ENCODE measurements around the gene PIH1D1. TPM values are rescaled to one million over a fixed set of nuclear protein-coding genes. Genes with fewer than 3 reads are reported as not detected.
A peak's percentile ranks its signal among the peaks of the same experiment; 100 is the strongest.

PIH1D1 gene
- total RNA-seq, 2 donors from 2014 or later = 128 to 132 TPM

- Mint-ChIP-seq H3K9me3 (no peaks in the 10 kb centered on the region), H3K27me3 (ENCODE audit: low read depth) (peaks cover 41% of the 10 kb centered on the region), H3K4me1 (ENCODE audit: low read depth) (peaks cover 32% of the 10 kb centered on the region), H3K27ac (peak overlapping the region; percentile 58), H3K36me3 (ENCODE audit: insufficient read depth in 2 of 2) (peaks cover 3 to 10% of the 10 kb centered on the region in 2 donors), H3K4me3 (peak overlapping the region; percentile 78 to 87)
- peak; percentile 85 to 86 for ATAC-seq (replicated peaks in 1 of 2)
- DNase-seq = peak; percentile 95 to 96
Observed at GRCh38 chr19:49443366-49444099, 8.1 kb downstream of the PIH1D1 start.

DNA sequence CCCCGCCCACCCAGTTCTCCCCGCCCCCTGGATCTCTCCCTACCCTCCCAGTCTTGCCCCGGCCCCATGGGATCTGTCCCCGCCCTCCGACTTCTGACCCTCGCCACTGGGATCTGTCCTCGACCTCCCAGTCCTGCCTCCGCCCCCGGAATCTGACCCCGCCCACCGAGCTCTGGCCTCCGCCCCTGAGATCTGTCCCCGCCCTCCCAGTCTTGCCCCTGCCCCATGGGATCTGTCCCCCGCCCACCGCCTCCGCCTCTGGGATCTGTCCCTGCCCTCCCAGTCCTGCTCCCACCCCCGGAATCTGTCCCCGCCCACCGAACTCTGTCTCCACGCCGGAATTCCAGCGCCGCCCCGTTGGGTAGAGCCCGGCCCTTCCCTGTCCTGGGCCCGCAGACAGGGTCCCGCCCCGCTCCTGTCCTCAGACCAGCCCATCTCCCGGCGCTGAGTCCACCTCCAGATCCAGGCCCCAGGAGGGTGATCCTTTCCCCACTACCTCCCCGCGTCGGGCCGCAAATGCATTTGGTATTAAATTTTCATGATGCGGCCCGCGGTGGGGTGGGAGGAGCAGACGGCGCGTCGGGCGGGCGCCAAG is 8.7 kb downstream of the PIH1D1 start:
- peak; percentile 43 to 47 for ATAC-seq (replicated peaks in 1 of 2)
- Mint-ChIP-seq H3K27ac (no peak overlapping the region), H3K27me3 (ENCODE audit: low read depth) (peaks cover 48% of the 10 kb centered on the region), H3K36me3 (ENCODE audit: insufficient read depth in 2 of 2) (peaks cover 3 to 5% of the 10 kb centered on the region in 2 donors), H3K9me3 (no peaks in the 10 kb centered on the region), H3K4me1 (ENCODE audit: low read depth) (peaks cover 32% of the 10 kb centered on the region), H3K4me3 (peak overlapping the region; percentile 78 to 87)
- peak; percentile 81 to 87 for DNase-seq

- H3K27ac Mint-ChIP-seq = no peak overlapping the region
- H3K27me3 Mint-ChIP-seq (ENCODE audit: low read depth) = peaks cover 53% of the 10 kb centered on the region
- ATAC-seq (replicated peaks in 1 of 2) = no peak
- H3K9me3 Mint-ChIP-seq = no peaks in the 10 kb centered on the region
- peak in 1 of 2 donors; percentile 49 for DNase-seq
- H3K4me3 Mint-ChIP-seq = peak overlapping the region; percentile 78 to 87
- H3K4me1 Mint-ChIP-seq (ENCODE audit: low read depth) = peaks cover 32% of the 10 kb centered on the region
- H3K36me3 Mint-ChIP-seq (ENCODE audit: insufficient read depth in 2 of 2) = peaks cover 3 to 5% of the 10 kb centered on the region in 2 donors
Observed at GRCh38 chr19:49442354-49442753, 9.3 kb downstream of the PIH1D1 start.

DNA sequence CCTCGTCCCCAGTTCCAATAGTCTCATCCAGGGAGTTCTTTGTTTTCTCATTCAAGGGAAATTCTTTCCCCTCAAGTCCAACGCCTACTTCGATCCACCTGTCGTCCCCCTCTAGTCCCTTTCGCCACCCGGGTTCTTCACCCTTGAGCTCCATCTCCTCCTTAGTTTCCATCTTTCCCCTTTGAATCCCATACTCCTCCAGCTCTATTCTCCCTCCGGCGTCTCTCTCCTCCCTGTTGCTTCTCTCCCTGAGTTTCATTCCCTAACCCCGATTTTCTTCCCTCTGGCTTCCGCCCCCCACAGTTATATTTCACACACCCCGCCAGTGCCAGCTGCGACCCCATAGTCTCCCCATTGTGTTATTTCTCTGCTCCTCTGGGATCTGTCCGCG is 9.7 kb downstream of the PIH1D1 start:
- H3K9me3 Mint-ChIP-seq = no peaks in the 10 kb centered on the region
- H3K4me3 Mint-ChIP-seq = peak overlapping the region; percentile 78 to 87
- H3K27ac Mint-ChIP-seq = peak overlapping the region; percentile 34

GRCh38 chr19:49441210-49441959 is 10.2 kb downstream of the PIH1D1 start, which contains the start of gene SLC17A7:
Gene SLC17A7 (minus strand): TSS chr19:49441527. CDS start chr19:49441379, 148 bp downstream.
- H3K27ac Mint-ChIP-seq = peak within 1 kb of the TSS; percentile 34
- peaks cover 62% of the 10 kb centered on the region for H3K27me3 Mint-ChIP-seq (ENCODE audit: low read depth)
- H3K9me3 Mint-ChIP-seq = no peaks in the 10 kb centered on the region
- peaks cover 3 to 5% of the 10 kb centered on the region in 2 donors for H3K36me3 Mint-ChIP-seq (ENCODE audit: insufficient read depth in 2 of 2)
- DNase-seq (peak in 1 of 2 donors; percentile 53), ATAC-seq (replicated peaks in 1 of 2) (peak; percentile 16 to 28)
- peak within 1 kb of the TSS; percentile 78 to 87 for H3K4me3 Mint-ChIP-seq
- H3K4me1 Mint-ChIP-seq (ENCODE audit: low read depth) = peaks cover 38% of the 10 kb centered on the region

More for the DNA sequence above, 9.7 kb downstream of the PIH1D1 start:
- no peak for DNase-seq
- H3K36me3 Mint-ChIP-seq (ENCODE audit: insufficient read depth in 2 of 2) = peaks cover 3 to 5% of the 10 kb centered on the region in 2 donors
- no peak for ATAC-seq (replicated peaks in 1 of 2)
- H3K27me3 Mint-ChIP-seq (ENCODE audit: low read depth) = peaks cover 57% of the 10 kb centered on the region
- peaks cover 34% of the 10 kb centered on the region for H3K4me1 Mint-ChIP-seq (ENCODE audit: low read depth)

DNA sequence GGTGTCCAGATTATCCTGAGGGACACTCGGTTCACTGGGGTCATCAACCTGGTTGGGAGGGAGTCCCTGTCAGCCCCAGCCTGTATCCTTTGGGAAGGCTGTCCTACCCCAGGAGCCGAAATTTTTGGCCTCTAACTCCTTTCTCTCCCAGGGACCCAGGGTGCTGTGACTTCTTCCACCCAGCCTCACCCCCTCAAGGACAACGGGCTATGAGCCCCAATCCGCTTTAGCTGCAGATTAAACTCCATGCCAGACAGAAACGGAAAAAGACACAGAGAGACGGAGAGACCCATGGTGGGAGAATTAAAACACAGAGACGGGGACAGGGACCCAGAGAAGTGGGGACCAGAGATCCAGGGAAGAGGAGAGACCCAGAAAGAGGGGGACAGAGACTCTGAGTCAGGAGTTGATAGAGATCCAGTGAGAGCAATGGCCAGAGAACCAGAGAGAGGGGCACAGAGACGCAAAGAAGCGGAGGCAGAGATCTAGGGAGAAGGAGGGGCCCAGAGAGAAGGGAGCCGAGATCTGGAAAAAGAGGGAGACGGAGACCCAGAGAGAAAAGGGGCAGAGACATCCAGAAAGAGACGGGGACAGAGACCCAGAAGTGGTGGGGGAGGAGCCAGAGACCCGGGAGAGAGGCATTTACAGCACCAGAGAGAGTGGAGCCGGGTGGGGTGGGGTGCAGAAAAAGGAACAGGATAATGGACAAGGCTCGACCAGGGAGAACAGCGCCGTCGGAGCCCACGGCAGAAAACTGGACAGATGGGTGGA is 11.0 kb downstream of the PIH1D1 start:
- Mint-ChIP-seq H3K27ac (no peak overlapping the region), H3K36me3 (ENCODE audit: insufficient read depth in 2 of 2) (peaks cover 3 to 5% of the 10 kb centered on the region in 2 donors), H3K4me3 (peak overlapping the region; percentile 61 to 76), H3K27me3 (ENCODE audit: low read depth) (peaks cover 70% of the 10 kb centered on the region), H3K4me1 (ENCODE audit: low read depth) (peaks cover 46% of the 10 kb centered on the region), H3K9me3 (no peaks in the 10 kb centered on the region)
- DNase-seq (no peak), ATAC-seq (replicated peaks in 1 of 2) (no peak)

GRCh38 chr19:49439836-49440235 is 11.8 kb downstream of the PIH1D1 start:
- DNase-seq (no peak), ATAC-seq (replicated peaks in 1 of 2) (no peak)
- peak overlapping the region in 1 of 2 donors; percentile 76 for H3K4me3 Mint-ChIP-seq
- peaks cover 47% of the 10 kb centered on the region for H3K4me1 Mint-ChIP-seq (ENCODE audit: low read depth)
- no peaks in the 10 kb centered on the region for H3K9me3 Mint-ChIP-seq
- H3K27ac Mint-ChIP-seq = no peak overlapping the region
- peaks cover 3 to 5% of the 10 kb centered on the region in 2 donors for H3K36me3 Mint-ChIP-seq (ENCODE audit: insufficient read depth in 2 of 2)
- H3K27me3 Mint-ChIP-seq (ENCODE audit: low read depth) = peaks cover 78% of the 10 kb centered on the region

- peaks cover 3 to 5% of the 10 kb centered on the region in 2 donors for H3K36me3 Mint-ChIP-seq (ENCODE audit: insufficient read depth in 2 of 2)
- H3K4me1 Mint-ChIP-seq (ENCODE audit: low read depth) = peaks cover 41% of the 10 kb centered on the region
- no peak overlapping the region for H3K27ac Mint-ChIP-seq
- peaks cover 93% of the 10 kb centered on the region for H3K27me3 Mint-ChIP-seq (ENCODE audit: low read depth)
- no peak for ATAC-seq (replicated peaks in 1 of 2)
- H3K9me3 Mint-ChIP-seq = no peaks in the 10 kb centered on the region
- H3K4me3 Mint-ChIP-seq = no peak overlapping the region
- no peak for DNase-seq
Observed at GRCh38 chr19:49438261-49438660, 13.4 kb downstream of the PIH1D1 start.

DNA sequence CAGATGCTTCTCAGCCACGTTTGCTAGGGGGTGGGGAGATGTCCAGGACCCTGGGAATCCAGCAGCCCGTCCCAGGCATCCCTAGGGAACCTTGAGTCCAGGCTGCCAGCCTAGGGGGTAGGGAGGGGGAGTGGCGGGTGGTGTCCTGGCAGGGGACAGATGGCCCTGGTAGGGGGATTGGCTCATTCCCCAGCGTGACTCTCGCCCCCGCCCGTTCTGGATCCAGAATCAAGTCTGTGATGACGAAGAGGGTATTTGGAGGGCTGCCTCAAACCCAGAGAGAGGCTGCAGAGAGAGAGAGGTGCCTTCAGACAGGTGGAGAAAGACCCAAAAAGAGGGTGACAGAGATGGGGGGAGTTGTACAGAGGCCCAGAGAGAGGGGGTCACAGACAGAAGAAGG is 14.4 kb downstream of the PIH1D1 start:
- ATAC-seq (replicated peaks in 1 of 2) (no peak), DNase-seq (no peak)
- peaks cover 97% of the 10 kb centered on the region for H3K27me3 Mint-ChIP-seq (ENCODE audit: low read depth)
- no peaks in the 10 kb centered on the region for H3K9me3 Mint-ChIP-seq
- no peak overlapping the region for H3K27ac Mint-ChIP-seq
- H3K4me1 Mint-ChIP-seq (ENCODE audit: low read depth) = peaks cover 40% of the 10 kb centered on the region
- H3K4me3 Mint-ChIP-seq = no peak overlapping the region
- H3K36me3 Mint-ChIP-seq (ENCODE audit: insufficient read depth in 2 of 2) = peaks cover 3 to 5% of the 10 kb centered on the region in 2 donors

DNA sequence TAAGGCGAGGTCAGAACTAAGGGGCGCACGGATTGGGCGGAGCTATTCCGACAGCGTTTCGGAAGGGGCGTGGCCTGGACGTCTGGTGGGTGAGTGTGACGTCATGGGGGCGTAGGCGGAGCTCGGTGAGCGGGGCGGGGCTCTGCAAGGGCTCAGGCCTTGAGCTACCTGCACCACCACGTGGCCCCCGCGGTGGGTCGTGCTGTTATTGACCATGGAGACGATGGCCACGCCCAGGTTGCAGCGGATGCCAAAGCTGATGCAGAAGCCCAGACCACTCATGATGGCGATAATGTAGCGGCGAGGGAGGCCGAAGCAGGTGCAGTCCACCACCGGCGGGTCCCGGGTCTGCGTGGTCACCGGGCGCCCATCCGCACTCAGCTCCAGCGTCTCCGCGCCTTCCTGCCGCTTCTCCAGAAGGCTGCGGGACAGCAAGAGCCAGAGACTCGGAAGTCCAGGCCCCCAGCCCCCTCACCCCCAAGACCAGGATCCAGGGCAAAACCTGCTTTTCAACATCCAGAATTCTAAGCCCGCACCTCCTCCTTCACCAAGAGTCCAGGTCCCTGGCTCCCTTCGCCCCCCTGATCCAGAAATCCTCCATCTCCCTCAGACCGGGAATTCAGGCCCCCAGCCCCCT is 15.1 kb downstream of the PIH1D1 start:
- H3K36me3 Mint-ChIP-seq (ENCODE audit: insufficient read depth in 2 of 2) = peaks cover under 1 to 4% of the 10 kb centered on the region in 2 donors
- H3K27ac Mint-ChIP-seq = no peak overlapping the region
- ATAC-seq (replicated peaks in 1 of 2) (peak; percentile 42 to 50), DNase-seq (peak; percentile 82)
- H3K4me3 Mint-ChIP-seq = peak overlapping the region; percentile 4 to 65
- H3K4me1 Mint-ChIP-seq (ENCODE audit: low read depth) = peaks cover 39% of the 10 kb centered on the region
- H3K9me3 Mint-ChIP-seq = no peaks in the 10 kb centered on the region
- H3K27me3 Mint-ChIP-seq (ENCODE audit: low read depth) = peaks cover 97% of the 10 kb centered on the region

DNA sequence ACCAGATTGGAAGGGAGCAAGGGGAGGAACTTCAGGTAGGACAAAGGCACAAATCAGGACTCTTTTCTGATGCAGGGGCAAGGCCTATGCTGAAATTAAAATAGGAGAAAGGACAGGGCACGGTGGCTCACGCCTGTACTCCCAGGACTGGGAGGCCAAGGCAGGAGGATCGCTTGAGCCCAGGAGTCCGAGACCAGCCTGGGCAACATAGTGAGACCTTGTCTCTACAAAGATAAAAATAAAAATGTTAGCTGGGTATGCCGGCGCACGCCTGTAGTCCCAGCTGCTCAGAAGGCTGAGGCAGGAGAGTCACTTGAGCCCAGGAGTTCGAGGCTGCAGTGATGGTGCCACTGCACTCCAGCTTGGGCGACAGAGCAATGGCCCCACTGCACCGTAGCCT is 15.9 kb downstream of the PIH1D1 start:
- no peak overlapping the region for H3K4me3 Mint-ChIP-seq
- H3K9me3 Mint-ChIP-seq = no peaks in the 10 kb centered on the region
- no peak for DNase-seq
- H3K27ac Mint-ChIP-seq = peak overlapping the region; percentile 3
- H3K4me1 Mint-ChIP-seq (ENCODE audit: low read depth) = peaks cover 41% of the 10 kb centered on the region
- no peak for ATAC-seq (replicated peaks in 1 of 2)
- peaks cover 0 to 1% of the 10 kb centered on the region in 2 donors for H3K36me3 Mint-ChIP-seq (ENCODE audit: insufficient read depth in 2 of 2)
- H3K27me3 Mint-ChIP-seq (ENCODE audit: low read depth) = peaks cover 96% of the 10 kb centered on the region
